IPS-NIHi7 (cell line): ENCODE data around the gene RHOBTB1.

Experiments used
- DNase-seq: peaks from one replicate; pipeline ENCODE4 v3.0.0; 2012; ENCODE audit warnings: mixed read lengths; ENCODE audit errors: extremely low spot score

The RHOBTB1 gene

DNA sequence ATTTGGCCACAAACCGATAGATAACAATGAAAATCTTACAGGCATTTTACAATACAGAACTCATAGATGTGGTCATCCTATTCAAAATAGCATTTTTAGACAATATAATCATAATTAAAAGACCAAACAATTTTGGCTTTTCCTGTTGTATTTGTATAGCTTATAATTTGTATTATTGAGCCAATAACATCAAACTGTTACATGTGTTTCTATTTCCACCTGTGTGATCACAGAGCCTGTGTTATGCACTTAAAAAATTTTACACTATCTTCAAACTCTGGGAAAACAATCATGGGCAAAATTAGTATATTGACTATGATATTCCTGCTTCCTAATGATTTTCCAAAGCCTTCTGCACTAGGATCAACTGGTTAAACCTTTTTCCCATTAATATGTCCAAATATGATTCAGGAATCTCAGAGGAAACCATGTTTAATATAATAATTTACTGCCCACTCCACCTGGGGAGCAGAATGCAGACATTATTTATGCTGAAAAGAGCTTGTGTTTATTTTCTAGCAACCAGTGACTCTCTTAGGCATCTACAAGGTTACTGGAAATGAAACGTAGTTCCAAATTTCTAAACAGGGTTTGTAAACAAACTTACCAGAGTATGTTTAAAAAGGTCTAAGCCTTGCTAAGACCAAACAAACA lies 1.7 kb downstream of the RHOBTB1 start:
- DNase-seq, result no peak

- no peak for DNase-seq
Measured at GRCh38 chr10:60940446-60940845, 3.5 kb downstream of the RHOBTB1 start.

DNA sequence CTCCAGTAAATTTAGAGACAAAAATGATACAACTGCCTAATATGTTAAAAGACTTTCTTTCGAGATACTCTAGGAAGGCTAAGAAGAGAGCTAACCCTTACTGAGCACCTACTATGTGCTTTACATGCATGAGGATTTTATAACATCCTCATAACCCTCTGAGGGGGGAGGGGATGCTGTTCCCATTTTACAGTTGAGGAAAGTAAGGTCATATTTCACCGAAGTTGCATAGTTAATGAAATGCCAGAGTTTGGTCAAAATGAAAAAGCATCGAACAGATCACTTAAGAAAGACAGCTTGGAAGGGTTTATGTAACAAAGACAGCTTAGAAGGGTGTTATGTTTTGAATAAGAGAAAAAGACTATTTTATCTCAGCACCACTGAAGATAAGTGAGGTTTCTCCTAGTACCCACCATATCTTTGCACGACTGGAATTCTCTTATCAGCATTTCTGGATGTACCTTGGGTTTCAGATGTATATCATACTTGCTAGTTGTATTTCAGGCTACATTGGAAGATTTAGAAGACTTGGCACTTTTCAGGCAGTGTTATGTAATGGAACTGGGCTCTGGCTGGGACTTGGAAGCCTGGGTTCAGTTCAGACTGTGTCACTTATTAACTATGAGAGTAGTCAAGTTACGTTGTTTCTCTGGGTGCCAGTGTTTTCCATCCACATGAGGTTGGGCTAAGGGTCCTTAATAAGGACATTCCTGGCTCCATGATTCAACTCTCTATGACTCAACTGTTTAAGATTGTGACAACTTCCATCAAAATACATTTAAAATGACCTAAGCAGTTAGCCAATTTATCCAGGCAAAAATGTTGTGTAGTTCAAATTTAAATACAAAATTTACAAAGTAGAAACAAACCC lies 6.0 kb downstream of the RHOBTB1 start:
- no peak for DNase-seq

GRCh38 chr10:60937022-60937421 lies 7.0 kb downstream of the RHOBTB1 start:
- no peak for DNase-seq

- DNase-seq, result no peak
Measured at GRCh38 chr10:60934215-60935175, 9.5 kb downstream of the RHOBTB1 start.

DNA sequence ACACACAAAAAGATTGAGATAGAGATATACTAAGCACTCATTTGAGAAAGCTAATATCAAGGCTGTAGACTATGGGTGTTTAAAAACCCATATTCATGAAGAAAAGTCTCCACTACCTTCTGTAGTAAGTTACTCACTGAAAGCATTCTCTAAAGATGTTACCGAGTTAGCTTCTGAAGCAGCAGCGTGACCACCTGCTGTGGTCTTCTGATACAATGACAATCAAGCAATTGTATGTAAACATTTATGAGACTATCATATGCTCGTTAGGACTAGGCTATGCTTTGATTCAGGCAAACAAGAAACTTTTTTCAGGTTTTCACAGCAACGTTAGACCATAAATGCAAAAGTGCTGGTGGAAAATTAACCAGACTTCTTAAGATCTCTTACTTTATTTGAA lies 11.2 kb downstream of the RHOBTB1 start:
- no peak for DNase-seq

DNA sequence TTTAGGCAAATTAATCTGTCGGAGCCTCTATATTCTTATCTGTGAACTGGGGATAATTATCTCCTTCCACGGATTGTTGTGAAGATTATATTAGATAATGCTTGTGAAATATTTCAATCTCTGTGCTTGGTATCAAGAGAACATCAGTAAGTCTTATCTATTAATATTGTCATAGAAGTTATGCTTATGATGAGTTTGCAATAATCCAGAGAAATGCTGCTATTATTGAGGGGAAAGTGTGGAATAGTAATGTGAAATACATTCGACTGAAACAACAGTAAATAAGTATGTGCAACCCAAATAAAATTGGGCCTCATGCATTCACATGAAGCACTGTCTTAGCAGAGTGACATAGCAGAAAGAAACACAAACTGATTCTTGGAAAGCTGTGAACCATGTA lies 13.7 kb downstream of the RHOBTB1 start:
- DNase-seq, result no peak

GRCh38 chr10:60921633-60922032 lies 22.4 kb downstream of the RHOBTB1 start:
- DNase-seq, result no peak

- no peak for DNase-seq
Measured at GRCh38 chr10:60920479-60920878, 23.5 kb downstream of the RHOBTB1 start.

DNA sequence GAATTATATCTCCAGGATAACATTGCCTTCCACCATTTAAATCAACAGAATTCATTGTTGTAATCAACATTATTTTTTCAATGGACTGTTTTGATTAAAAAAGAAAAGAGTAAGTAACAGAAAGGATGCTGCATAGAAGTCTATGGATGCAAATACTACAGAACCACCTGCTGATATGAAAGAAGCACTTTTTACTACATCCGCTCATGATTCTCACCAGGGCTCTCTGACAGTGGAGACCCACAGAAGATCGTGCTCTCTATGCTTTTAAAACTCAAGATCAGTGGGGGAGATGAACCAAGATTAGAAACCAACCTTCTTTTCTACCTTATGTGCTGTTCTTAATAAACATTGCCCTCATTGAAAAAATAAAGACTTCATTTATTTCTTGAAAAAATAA lies 24.4 kb downstream of the RHOBTB1 start:
- no peak for DNase-seq

GRCh38 chr10:60917331-60918280 lies 26.4 kb downstream of the RHOBTB1 start:
- no peak for DNase-seq

DNA sequence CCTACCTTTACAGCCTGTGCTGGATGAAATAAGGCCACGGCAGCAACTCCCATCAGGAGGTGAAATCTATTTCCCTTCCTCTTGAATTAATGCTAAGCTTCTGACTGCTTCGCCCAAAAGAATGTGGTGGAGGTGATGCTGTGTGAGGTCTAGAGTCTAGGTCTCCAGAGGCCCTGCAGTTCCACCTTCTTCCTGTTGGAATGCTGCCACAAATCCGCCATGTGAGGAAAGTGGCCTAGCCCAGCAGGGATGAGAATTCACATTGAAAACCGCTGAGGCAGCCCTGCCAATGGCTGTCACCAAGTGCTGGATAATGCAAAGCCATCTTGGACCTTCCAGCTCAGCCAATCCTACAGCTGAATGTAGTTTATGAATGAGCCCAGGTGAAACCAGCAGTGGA lies 28.0 kb downstream of the RHOBTB1 start:
- peak; percentile 36 for DNase-seq

DNA sequence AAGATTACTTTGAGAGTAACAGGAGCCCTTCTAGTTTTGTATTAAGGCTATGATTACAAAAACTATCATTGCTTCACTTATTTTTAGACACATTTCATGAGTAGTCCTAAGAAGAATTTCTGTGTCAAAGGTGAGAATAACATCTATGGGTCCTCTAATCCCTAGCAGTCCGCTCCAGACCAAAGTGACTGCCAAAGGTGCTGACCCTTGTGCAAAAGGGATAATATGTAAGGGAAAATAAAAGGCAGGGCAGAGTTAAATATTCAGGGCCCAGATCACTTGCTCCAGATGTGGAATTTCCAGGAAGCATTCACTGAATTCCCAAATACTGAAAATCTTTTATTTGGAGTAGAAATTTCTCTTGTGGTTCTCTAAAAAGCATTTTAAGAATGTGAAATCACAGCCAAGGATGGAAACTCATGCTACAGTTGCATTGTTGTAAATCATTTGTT lies 29.3 kb downstream of the RHOBTB1 start:
- no peak for DNase-seq

- DNase-seq, result no peak
Measured at GRCh38 chr10:60913657-60914056, 30.3 kb downstream of the RHOBTB1 start.

DNA sequence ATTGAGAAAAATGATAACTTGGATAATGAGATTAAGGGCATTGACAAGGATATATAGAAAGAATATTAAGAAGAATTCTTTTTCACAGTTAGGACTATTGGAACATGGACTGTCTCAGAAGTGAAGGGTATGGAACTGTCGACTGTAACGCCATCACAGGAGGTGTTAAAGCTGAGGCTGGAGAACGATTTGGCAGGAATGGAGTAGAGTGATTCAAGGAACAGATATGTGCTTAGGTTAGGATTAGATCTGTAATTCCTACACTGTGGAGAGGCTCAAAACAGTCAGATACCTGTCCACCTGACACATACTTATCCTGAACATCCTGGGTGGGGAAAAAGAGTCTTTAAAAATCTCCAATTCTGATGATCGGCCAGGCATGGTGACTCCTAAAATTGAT lies 30.9 kb downstream of the RHOBTB1 start:
- no peak for DNase-seq

- DNase-seq, result no peak
Measured at GRCh38 chr10:60911715-60912114, 32.3 kb downstream of the RHOBTB1 start.

DNA sequence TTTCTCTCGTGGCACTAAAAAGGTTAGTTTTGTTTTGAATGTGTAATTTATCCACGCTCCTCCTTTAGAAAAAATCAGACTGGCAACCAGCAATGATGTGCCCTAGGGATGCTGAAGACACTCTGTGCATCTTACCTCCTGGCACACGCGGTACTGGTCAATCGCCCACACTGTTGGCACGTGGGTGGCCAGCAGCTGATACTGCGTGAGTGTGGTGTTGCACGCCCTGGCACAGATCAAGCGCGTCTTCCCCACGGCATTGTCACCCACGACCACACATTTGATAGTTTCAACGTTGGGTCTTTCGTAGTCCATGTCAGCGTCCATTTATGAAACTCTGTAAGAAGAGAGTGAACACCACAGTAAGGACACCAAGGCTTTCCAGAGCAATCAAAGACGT lies 32.8 kb downstream of the RHOBTB1 start:
- DNase-seq, result no peak

DNA sequence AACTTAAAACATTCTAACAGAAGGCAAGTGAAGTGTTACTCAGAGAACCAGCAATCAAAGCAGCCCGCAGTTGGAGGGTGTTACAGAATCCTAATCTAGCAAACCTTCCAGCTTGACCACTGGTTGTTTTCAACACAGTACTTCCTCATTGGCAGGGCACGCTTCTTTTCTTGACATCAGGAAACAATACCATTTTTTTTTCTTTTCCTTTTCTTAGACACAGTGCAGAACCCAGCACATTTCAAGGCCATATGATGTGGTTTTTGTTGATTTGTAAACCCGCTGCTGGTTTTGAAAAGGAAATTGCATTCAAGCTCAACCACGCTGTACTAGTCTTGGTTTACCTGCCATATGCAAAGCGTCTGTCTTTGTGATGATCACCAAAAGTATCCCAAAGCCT lies 33.4 kb downstream of the RHOBTB1 start:
- DNase-seq, result no peak

DNA sequence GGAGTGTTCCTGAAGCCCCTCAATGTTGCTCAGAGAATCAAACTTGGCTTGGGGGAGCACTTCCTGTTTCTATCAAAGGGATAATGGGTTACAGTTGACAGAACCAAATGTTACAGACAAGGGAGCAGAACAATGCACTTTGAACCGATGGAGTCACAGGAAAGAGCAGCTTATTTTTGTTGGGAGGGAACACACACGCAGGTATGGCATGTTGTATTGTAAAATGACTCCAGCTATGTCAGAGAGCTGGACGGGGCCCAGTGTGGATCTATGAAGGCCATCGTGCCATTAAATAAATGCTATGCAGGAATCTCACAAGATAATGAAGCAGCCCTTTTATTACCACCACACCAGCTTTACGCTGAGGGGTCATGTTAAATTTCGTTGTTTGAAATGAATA lies 35.1 kb downstream of the RHOBTB1 start:
- DNase-seq, result no peak

GRCh38 chr10:60908031-60908430 lies 36.0 kb downstream of the RHOBTB1 start:
- no peak for DNase-seq

DNA sequence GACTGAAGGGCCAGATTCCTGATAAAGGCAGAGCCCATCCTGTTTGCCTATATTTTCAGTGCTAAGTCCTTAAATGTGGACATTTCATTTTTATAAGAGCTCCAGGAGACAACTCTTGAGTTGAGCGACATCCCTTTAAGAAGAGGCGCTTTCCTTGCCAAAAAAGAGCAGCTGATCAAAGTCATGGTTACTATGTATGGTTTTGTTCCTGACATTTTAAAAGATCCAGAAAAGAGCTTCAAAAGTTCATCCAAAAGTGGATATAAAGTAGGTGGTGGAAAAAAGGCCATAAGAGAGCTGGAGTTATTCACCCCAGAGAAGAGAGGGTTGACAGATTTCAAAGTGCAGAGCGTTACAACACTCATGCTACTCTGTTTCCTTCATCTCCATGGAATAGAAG lies 36.7 kb downstream of the RHOBTB1 start:
- no peak for DNase-seq
